NCI-H1417 (cell line): ENCODE results near the gene SUMO3.
A peak's percentile ranks its signal among the peaks of the same experiment; 100 is the strongest.

ENCODE experiments used
- DNase-seq, 3 experiments: peaks; one replicate each; lab custom pipeline; 2025; lab: John Stamatoyannopoulos, UW

Gene SUMO3

GRCh38 chr21:44759628-44760285 is 58.1 kb downstream of the SUMO3 start:
- no peak for DNase-seq

- peak in 1 of 3 experiments; percentile 42 for DNase-seq
Measured at GRCh38 chr21:44758781-44759627, 58.9 kb downstream of the SUMO3 start.

- no peak for DNase-seq
Measured at GRCh38 chr21:44758141-44758561, 59.7 kb downstream of the SUMO3 start.

DNA sequence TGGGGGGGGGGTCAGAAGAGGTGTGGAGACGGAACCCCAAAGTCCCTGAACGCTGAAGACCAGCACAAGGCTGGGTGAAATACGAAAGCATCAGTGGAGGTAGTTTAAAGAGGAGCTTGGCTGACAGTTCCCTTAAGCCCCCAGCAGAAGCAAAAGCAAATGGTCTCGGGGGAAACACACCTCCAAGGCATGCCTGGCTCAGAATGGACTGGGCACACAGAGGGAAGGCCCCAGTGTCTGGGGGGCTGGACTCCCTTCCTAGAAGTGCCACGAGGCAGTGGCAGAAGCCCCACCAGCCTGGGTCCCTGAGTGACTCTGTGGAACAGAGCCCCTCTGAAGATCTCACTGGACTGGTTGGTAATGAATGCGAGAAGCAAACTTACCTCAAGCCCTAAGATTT is 60.1 kb downstream of the SUMO3 start:
- no peak for DNase-seq

DNA sequence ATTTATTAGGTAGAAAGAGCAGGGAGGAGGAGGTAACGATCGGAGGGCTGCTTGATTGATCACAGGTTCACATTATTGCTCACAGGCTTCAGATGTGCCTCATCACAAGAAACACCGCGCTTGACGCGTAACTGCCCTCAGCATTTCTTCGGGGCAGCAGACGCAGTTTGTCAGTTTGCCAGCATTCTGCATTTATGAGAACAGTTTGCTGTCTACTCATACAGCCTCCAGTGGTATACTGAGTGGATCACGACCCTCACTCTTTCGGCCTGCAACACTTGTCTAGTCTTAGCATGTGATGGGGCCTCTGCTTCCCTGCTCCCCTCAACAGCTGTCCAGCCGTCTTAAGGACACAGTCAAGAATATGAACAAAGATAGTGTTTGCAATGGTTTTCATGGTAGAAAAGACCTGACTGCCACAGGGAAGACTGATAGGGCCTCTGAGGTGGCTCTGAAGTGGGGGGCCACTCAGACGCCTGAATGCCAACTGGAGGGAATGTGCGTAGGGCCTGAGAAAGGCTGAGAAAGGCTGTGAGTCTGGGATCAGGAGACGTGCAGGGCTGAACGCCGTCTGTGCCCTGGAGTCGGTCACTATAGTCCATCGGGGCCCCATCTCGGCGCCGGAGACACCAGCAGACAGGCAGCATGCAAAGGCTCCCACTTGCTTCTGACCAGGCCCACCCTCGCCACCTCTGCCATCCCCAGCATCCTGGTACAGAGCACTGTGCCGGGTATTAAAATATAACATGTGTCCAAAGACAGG is 61.3 kb downstream of the SUMO3 start:
- DNase-seq: no peak
